Measurements from ENCODE around the gene TNK2.

- no peak for TF ChIP-seq CTCF (IDR thresholded peaks at IDR 0.05)
- no peak for TF ChIP-seq POLR2A (IDR thresholded peaks at IDR 0.05)
Measured at GRCh38 chr3:195884691-195885035, 23.7 kb downstream of the TNK2 start.

All from esophagus squamous epithelium (tissue), 4 donors.